ENCODE results near the gene TLCD2. TPM values are rescaled to one million over a fixed set of nuclear protein-coding genes. Genes with fewer than 3 reads are reported as not detected.
A peak's percentile ranks its signal among the peaks of the same experiment; 100 is the strongest.

Gene TLCD2
- total RNA-seq, 1 experiment from 2014 or later, result 6.7 TPM

DNA sequence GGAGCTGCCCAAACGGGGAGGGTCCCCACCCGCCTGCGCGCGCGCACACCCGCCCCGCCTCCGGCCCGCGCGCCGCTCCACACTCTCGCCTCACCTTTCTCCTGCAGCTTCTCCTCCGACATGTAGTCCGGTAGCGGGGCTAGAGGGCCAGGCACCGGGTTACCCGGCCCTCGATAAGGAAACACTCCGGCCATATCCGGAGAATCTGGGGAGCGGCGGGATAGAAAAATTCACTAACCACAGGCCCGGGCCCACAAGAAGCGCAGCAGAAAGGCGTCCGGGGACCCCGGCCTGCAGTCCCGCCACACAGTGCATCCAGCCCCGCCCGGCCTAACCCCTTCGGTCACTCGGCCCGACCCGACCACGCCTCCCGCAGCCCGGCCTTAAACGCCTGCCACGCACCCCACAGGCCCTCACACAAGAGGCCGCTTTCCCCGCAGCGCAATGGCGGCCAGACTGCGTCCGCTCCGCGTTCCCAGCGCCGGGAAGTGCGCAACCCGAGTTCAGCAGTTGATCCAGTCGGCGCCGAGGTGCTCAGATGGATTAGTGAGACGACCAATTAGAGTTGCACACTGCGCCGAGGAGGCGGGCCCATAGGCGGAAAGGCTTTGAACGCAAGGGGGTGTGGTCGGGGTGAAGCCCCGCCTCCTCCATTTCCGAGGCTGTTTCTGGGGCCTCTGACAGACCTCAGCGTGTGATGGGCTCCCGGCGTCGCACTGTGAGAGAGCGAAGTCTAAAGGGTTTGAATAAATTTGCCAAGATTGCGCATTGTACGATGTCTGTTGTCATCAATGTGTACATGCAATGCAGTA lies 25.6 kb downstream of the TLCD2 start, which contains the start of gene PRPF8:
Gene PRPF8 (minus strand): TSS at position 490 of the 812 bp plus-strand sequence. CDS start 296 bp downstream, at position 194.
- H3K9me3 ChIP-seq (ENCODE audit: insufficient read depth, low read depth), result no peaks in the 10 kb centered on the region
- peaks cover 45% of the 10 kb centered on the region for H3K79me2 ChIP-seq (ENCODE audit: low read depth)
- CTCF ChIA-PET, result interaction anchor here (1.0 to 1.9 kb wide), 2 partner anchors 25 to 29 kb away, joined by 3 to 8 read pairs; no protein-coding TSS in a partner anchor
- H3K4me2 ChIP-seq, result peak within 1 kb of the TSS; percentile 82
- H2AFZ ChIP-seq, result peak within 1 kb of the TSS; percentile 88
- no TSS peak for BruUV-seq (replicated peaks)
- H3K36me3 ChIP-seq (ENCODE audit: low read depth), result peaks cover 39% of the 10 kb centered on the region
- H3F3A ChIP-seq (ENCODE audit: insufficient read depth, low read depth), result peaks cover 36% of the 10 kb centered on the region
- TF ChIP-seq EZH2 (IDR thresholded peaks at IDR 0.05; ENCODE audit: low read depth), result no peak
- H3K4me1 ChIP-seq (replicated peaks; ENCODE audit: insufficient read depth), result peaks cover 29% of the 10 kb centered on the region
- no peaks in the 10 kb centered on the region for H3K27me3 ChIP-seq (ENCODE audit: insufficient read depth, low read depth)
- intact Hi-C loops (cut with micrococcal nuclease; ENCODE audit: unreplicated experiment), result loop anchor here (1.0 kb wide), 1 partner anchor 33 kb away; no protein-coding TSS in a partner anchor
- H3K4me3 ChIP-seq, result peak within 1 kb of the TSS; percentile 77
- peak within 1 kb of the TSS; percentile 59 for H3K27ac ChIP-seq
- POLR2A ChIA-PET (ENCODE audit: unreplicated experiment), result interaction anchor here (0.6 to 1.5 kb wide), 5 partner anchors 15 to 652 kb away, joined by 3 to 26 read pairs (median 5); no protein-coding TSS in a partner anchor
- peaks cover 34% of the 10 kb centered on the region for H4K20me1 ChIP-seq (ENCODE audit: insufficient read depth)
- H3K9me2 ChIP-seq (ENCODE audit: insufficient read depth), result no peaks in the 10 kb centered on the region
- DNase-seq, result peak; percentile 93 to 99

DNA sequence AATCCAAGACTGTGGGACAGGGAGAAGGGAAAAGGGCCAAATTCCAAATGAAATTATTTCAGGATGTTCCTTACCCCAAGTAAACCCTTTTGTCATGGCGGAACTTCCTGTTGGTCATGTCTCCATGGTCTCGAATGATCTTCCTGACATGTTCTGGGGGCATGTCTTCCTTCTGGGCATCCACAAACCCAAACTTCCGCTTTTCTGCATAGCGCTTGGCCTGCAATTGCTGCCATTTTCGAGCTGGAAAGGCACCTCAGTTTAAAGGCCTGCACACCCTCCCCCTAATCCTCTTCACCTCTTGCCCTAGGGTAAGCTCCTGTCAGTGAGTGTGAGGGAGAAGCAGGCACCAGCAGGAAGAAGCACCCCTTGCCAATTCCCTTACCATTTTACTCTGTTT lies 26.7 kb downstream of the TLCD2 start:
- TF ChIP-seq, protein P1, sequence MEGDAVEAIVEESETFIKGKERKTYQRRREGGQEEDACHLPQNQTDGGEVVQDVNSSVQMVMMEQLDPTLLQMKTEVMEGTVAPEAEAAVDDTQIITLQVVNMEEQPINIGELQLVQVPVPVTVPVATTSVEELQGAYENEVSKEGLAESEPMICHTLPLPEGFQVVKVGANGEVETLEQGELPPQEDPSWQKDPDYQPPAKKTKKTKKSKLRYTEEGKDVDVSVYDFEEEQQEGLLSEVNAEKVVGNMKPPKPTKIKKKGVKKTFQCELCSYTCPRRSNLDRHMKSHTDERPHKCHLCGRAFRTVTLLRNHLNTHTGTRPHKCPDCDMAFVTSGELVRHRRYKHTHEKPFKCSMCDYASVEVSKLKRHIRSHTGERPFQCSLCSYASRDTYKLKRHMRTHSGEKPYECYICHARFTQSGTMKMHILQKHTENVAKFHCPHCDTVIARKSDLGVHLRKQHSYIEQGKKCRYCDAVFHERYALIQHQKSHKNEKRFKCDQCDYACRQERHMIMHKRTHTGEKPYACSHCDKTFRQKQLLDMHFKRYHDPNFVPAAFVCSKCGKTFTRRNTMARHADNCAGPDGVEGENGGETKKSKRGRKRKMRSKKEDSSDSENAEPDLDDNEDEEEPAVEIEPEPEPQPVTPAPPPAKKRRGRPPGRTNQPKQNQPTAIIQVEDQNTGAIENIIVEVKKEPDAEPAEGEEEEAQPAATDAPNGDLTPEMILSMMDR (conservative IDR thresholded peaks at IDR 0.05), result no peak
- no peak for TF ChIP-seq EZH2 (IDR thresholded peaks at IDR 0.05; ENCODE audit: low read depth)
- Histone ChIP-seq H3K4me3 (peak overlapping the region; percentile 77), H3K79me2 (ENCODE audit: low read depth) (peaks cover 49% of the 10 kb centered on the region), H4K20me1 (ENCODE audit: insufficient read depth) (peaks cover 45% of the 10 kb centered on the region), H3K27ac (no peak overlapping the region), H2AFZ (no peak overlapping the region), H3K4me1 (replicated peaks; ENCODE audit: insufficient read depth) (peaks cover 29% of the 10 kb centered on the region), H3K9me3 (ENCODE audit: insufficient read depth, low read depth) (no peaks in the 10 kb centered on the region), H3F3A (ENCODE audit: insufficient read depth, low read depth) (peaks cover 40% of the 10 kb centered on the region), H3K9me2 (ENCODE audit: insufficient read depth) (no peaks in the 10 kb centered on the region), H3K27me3 (ENCODE audit: insufficient read depth, low read depth) (no peaks in the 10 kb centered on the region), H3K4me2 (peak overlapping the region; percentile 82), H3K36me3 (ENCODE audit: low read depth) (peaks cover 51% of the 10 kb centered on the region)
- no peak for DNase-seq
- CTCF ChIA-PET, result interaction anchor here (0.7 to 1.9 kb wide), 3 partner anchors 30 to 141 kb away, joined by 3 to 8 read pairs (median 5); no protein-coding TSS in a partner anchor
- intact Hi-C loops (cut with micrococcal nuclease; ENCODE audit: unreplicated experiment), result no loop called here
- POLR2A ChIA-PET (ENCODE audit: unreplicated experiment), result interaction anchor here (0.5 kb wide), 1 partner anchor 132 kb away, joined by 12 read pairs; no protein-coding TSS in a partner anchor
- TSS peak; percentile 37 for BruUV-seq (replicated peaks)

DNA sequence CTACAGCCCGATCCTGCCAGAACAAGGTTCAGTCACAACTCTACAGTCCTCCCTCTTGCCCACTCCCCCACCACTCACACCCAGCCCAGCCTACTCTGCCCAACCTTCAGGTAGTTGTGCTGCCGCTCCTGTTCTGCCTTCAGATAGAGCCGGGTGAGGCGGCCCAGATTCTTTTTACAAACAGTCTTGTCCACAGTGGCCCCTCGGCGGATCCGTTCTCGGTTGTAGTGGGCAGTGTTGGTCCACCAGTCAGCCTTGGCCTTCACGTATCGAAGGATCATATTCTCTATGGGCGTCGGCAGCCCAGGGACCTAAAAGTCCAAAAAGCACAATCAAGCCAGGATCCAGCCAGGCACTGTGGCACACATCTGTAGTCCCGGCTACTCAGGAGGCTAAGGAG lies 33.8 kb downstream of the TLCD2 start:
- no peaks in the 10 kb centered on the region for H3K9me2 ChIP-seq (ENCODE audit: insufficient read depth)
- no peaks in the 10 kb centered on the region for H3K4me1 ChIP-seq (replicated peaks; ENCODE audit: insufficient read depth)
- no TSS peak for BruUV-seq (replicated peaks)
- peaks cover 28% of the 10 kb centered on the region; the same call in 1 of the 2 replicates for H4K20me1 ChIP-seq (ENCODE audit: insufficient read depth)
- H3K9me3 ChIP-seq (ENCODE audit: insufficient read depth, low read depth), result no peaks in the 10 kb centered on the region
- DNase-seq, result no peak
- H3K27me3 ChIP-seq (ENCODE audit: insufficient read depth, low read depth), result no peaks in the 10 kb centered on the region
- TF ChIP-seq EZH2 (IDR thresholded peaks at IDR 0.05; ENCODE audit: low read depth), result no peak
- TF ChIP-seq, protein P1 (conservative IDR thresholded peaks at IDR 0.05), result no peak
- peaks cover 38% of the 10 kb centered on the region for H3F3A ChIP-seq (ENCODE audit: insufficient read depth, low read depth)
- H3K27ac ChIP-seq, result no peak overlapping the region
- CTCF ChIA-PET, result interaction anchor here (0.6 kb wide), 1 partner anchor 10 kb away, joined by 4 read pairs; no protein-coding TSS in a partner anchor
- no peak overlapping the region for H3K4me2 ChIP-seq
- H3K4me3 ChIP-seq, result no peak overlapping the region
- peaks cover 82% of the 10 kb centered on the region for H3K36me3 ChIP-seq (ENCODE audit: low read depth)
- peaks cover 23% of the 10 kb centered on the region; the same call in 1 of the 2 replicates for H3K79me2 ChIP-seq (ENCODE audit: low read depth)
- no peak overlapping the region for H2AFZ ChIP-seq
- intact Hi-C loops (cut with micrococcal nuclease; ENCODE audit: unreplicated experiment), result no loop called here
- POLR2A ChIA-PET (ENCODE audit: unreplicated experiment), result no interaction called here

All from PC-9 (cell line).